ENCODE measurements around the gene ZNF784.
"Not testable (repeated sequence)": the region's sequence is repeated elsewhere in the genome, so short reads cannot be mapped to it uniquely, and the experiment has no call there.

The ZNF784 gene

DNA sequence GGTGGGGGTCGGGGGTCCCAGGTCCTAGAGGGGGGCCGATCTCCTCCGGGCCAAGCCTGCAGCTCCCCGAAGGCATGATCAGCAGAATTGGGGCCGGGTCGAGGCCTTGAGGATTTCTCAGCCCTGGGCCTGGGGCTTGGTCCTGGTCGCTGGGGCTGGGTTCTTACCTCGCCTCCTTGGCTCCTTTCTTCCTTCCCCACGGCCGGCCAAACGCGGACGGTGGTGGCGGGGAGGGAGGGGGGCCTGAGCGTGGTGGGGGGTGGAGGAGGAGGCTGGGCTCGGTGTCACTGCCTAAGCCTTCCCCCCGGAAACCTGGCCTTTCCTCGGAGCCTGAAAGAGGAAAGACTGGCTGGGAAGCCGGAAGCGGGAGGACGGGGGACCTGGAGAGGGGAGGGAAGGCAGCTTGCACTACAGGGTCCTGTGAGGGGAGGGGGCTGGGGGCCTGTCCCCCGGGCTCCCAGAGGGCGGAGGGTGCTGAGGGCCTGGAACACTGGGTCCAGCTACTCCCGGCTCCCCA lies 43.7 kb downstream of the ZNF784 start, which contains the start of gene ZNF579:
Gene ZNF579 (minus strand): TSS at position 221 of the 517 bp plus-strand sequence. CDS start 1,209 bp downstream, outside the sequence.
- peak; percentile 91 for DNase-seq

GRCh38 chr19:55579766-55580621 lies 44.4 kb downstream of the ZNF784 start:
- peak; percentile 42 for DNase-seq

DNA sequence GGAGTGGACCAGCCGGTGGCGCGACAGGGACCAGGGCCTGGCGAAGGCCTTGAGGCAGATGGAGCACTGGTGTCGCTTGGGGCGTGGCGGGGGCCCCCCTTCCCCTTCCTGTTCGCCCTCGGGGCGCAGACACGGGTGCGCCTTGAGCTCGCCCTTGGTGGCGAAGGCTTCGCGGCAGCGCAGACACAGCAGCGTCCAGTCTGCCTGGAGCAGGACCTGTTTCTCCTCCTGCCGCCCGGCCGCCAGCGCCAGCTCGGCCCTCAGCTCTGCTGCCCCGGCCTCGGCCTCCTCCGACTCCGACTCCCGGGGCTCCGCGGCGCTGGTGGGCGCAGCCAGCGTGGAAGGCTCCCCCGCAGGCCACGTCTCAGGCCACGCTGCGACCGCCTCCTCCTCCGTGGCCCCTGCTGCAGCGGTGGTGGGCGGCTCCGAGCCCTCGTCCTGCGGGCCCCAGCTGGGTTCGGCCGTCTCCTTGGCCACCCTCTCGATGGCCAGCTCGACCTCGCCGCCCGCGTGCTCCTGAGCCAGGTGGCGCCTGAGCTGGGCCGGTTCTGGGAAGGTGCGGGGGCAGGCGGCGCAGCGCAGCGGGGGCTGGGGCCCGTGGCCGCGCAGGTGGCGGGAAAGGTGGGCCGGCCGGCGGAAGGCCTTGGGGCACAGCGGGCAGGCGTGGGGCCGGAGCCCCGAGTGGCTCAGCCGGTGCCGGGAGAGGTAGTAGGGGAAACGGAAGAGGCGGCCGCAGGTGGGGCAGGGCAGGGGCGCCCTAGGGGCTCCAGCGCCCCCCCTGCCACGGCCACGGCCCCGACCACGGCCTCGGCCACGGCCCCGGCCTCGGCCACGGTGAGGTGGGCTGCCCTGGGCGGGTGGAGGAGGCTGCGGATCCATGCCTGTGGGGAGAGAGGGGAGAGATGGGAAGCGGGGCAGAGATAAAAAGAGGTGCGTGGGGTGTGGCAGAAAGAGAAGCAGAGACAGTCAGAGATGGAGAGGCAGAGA lies 45.3 kb downstream of the ZNF784 start:
- no peak for DNase-seq

DNA sequence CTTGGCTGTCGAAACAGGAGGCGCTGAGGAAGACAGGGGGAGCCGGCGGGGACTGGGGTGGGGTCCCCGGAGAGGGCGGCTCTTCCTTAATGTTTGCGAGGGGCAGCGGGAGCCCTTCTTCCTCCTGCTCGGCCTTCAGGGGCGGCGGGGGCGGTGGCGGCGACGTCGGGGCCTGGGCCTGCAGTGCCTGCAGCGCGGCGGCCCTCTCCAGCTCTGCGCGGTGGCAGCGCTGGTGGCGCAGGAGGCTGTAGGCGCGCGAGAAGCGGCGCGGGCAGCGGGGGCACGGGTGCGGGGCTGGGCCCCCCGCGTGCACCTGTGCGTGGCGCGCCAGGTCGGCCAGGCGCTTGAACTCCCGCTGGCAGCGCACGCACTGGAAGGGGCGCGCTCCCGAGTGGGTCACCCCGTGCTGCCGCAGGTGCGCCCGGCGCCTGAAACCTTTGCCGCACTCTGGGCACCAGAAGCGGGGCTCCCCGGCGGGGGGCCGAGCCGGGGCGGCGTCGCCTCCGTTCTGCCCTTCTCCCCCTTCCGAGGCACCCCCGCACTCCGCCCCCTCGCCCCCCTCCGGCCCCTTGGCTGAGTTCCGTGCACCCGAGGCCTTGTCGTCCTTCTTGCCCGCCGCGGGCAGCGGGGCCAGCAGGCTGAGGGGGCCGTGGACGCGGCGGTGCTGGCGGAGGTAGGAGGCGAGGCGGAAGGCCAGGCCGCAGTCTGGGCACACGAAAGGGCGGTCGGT lies 46.2 kb downstream of the ZNF784 start:
- DNase-seq: no peak

- DNase-seq: no peak
Measured at GRCh38 chr19:55576746-55577145, 47.6 kb downstream of the ZNF784 start.

DNA sequence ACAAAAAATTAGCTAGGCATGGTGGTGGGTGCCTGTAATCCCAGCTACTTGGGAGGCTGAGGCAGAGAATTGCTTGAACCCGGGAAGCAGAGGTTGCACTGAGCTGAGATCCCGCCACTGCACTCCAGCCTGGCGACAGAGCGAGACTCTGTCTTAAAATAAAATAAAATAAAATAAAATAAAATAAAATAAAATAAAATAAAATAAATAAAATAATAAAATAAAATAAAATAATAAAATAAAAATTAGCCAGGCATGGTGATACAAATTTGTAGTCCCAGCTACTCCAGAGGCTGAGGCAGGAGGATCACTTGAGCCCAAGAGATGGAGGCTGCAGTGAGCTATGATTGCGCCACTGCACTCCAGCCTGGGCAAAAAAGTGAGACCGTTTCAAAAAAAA lies 50.4 kb downstream of the ZNF784 start:
- DNase-seq: not testable (repeated sequence)
